H1 (cell line): ENCODE data around the gene IFT172. TPM values are rescaled to one million over a fixed set of nuclear protein-coding genes. Genes with fewer than 3 reads are reported as not detected.

Experiments used
- CTCF ChIA-PET: fragments of 300-600 bp; sonication (Branson Sonifier 250); formaldehyde crosslinking; loops from one replicate; lab custom pipeline; 2021; ENCODE audit not compliant: partially characterized antibody; lab: Charles Lee
- POLR2A ChIA-PET: fragments of 300-600 bp; sonication (Branson Sonifier 250); formaldehyde crosslinking; loops from one replicate; lab custom pipeline; 2021; ENCODE audit warnings: inconsistent platforms; ENCODE audit not compliant: partially characterized antibody; lab: Charles Lee
- DNase-seq, 2 experiments: peaks; one replicate each; pipeline versions ENCODE4 v3.0.0 to v3.0.0-alpha.2; 2010 to 2022; ENCODE audit warnings: low spot score in 2 of 2, low read depth in 1 of 2, mixed read lengths in 1 of 2
- FAIRE-seq: peaks from 2 replicates; lab custom pipeline; 2011; peaks lifted over from hg19 to GRCh38; lab: Jason Lieb, UNC
- H2AFZ ChIP-seq: 2 replicates; pipeline ENCODE4 v1.8.1; 2012; ENCODE audit warnings: low read length, inconsistent platforms
- H2AK5ac ChIP-seq: 2 replicates; pipeline ENCODE4 v1.6.1; 2013; ENCODE audit warnings: low read depth, low read length
- H2BK120ac ChIP-seq: replicated peaks from 2 replicates; pipeline ENCODE3; 2013; ENCODE audit warnings: low read depth, low read length, inconsistent platforms
- H2BK12ac ChIP-seq: 2 replicates; pipeline ENCODE4 v1.6.1; 2013; ENCODE audit warnings: low read depth, low read length
- H2BK15ac ChIP-seq: 2 replicates; pipeline ENCODE4 v1.6.1; 2013; ENCODE audit warnings: low read length
- H2BK20ac ChIP-seq: 2 replicates; pipeline ENCODE4 v1.6.1; 2013; ENCODE audit warnings: low read length
- H2BK5ac ChIP-seq: 2 replicates; pipeline ENCODE4 v1.6.1; 2013; ENCODE audit warnings: low read depth, low read length
- H3K14ac ChIP-seq: 2 replicates; pipeline ENCODE4 v1.6.1; 2013; ENCODE audit warnings: inconsistent platforms; ENCODE audit not compliant: insufficient read length
- H3K18ac ChIP-seq: 2 replicates; pipeline ENCODE4 v1.6.1; 2013; ENCODE audit warnings: low read length; ENCODE audit errors: extremely low read depth
- H3K23ac ChIP-seq: 2 replicates; pipeline ENCODE4 v1.6.1; 2013; ENCODE audit warnings: inconsistent platforms; ENCODE audit not compliant: insufficient read length
- H3K23me2 ChIP-seq: 2 replicates; pipeline ENCODE4 v1.6.1; 2013; ENCODE audit warnings: low read depth, low read length
- H3K27ac ChIP-seq: 2 replicates; pipeline ENCODE4 v1.6.1; 2011; ENCODE audit warnings: low read depth, low read length, inconsistent platforms
- H3K27me3 ChIP-seq, 4 experiments: replicated peaks in 1 of 4; 1 replicate in 1 of 4; 2 replicates in 3 of 4; pipeline versions ENCODE4 v1.6.1 to v1.8.1; 2011 to 2013; ENCODE audit warnings: low read length in 3 of 4, mild to moderate bottlenecking in 3 of 4, inconsistent platforms in 2 of 4, mixed read lengths in 2 of 4, moderate library complexity in 1 of 4; ENCODE audit not compliant: control insufficient read depth in 3 of 4, insufficient read depth in 3 of 4; ENCODE audit errors: extremely low read depth in 1 of 4
- H3K36me3 ChIP-seq, 4 experiments: 2 replicates each; pipeline versions ENCODE4 v1.6.1 to v1.8.1; 2011 to 2013; ENCODE audit warnings: mild to moderate bottlenecking in 4 of 4, low read length in 3 of 4, moderate library complexity in 2 of 4, control low read depth in 1 of 4, inconsistent platforms in 1 of 4; ENCODE audit not compliant: insufficient read depth in 4 of 4, control insufficient read depth in 2 of 4
- H3K4ac ChIP-seq: replicated peaks from 2 replicates; pipeline ENCODE3; 2013; ENCODE audit warnings: low read length, low read depth, mixed read lengths, inconsistent platforms; ENCODE audit not compliant: insufficient read length
- H3K4me1 ChIP-seq, 4 experiments: replicated peaks in 1 of 4; 1 replicate in 1 of 4; 2 replicates in 3 of 4; pipeline versions ENCODE4 v1.6.1 to v1.8.1; 2011 to 2013; ENCODE audit warnings: low read length in 3 of 4, inconsistent platforms in 2 of 4, mixed read lengths in 1 of 4; ENCODE audit not compliant: insufficient read depth in 4 of 4, control insufficient read depth in 3 of 4
- H3K4me2 ChIP-seq, 2 experiments: 2 replicates each; pipeline versions ENCODE4 v1.6.1 to v1.8.1; 2011 to 2013; ENCODE audit warnings: low read depth in 2 of 2, low read length in 2 of 2, control low read depth in 1 of 2, inconsistent platforms in 1 of 2, mild to moderate bottlenecking in 1 of 2; ENCODE audit not compliant: insufficient read depth in 1 of 2
- H3K4me3 ChIP-seq, 4 experiments: fragments of 200-600, 300-600 bp in 1 of 4; sonication (generic), shearing (Covaris generic), sonication (Bioruptor Twin) in 1 of 4; 2 replicates each; pipeline versions ENCODE4 v1.5.1 to v1.8.1; 2011 to 2016; ENCODE audit warnings: low read length in 4 of 4, low read depth in 3 of 4, control low read depth in 2 of 4, inconsistent platforms in 2 of 4, mild to moderate bottlenecking in 2 of 4, mixed read lengths in 1 of 4, moderate library complexity in 1 of 4; ENCODE audit not compliant: insufficient read depth in 2 of 4; ENCODE audit errors: extremely low read depth in 1 of 4
- H3K56ac ChIP-seq: replicated peaks from 2 replicates; pipeline ENCODE3; 2013; ENCODE audit warnings: low read depth, mild to moderate bottlenecking, mixed read lengths, low read length, inconsistent platforms; ENCODE audit not compliant: insufficient read length
- H3K79me1 ChIP-seq: 2 replicates; pipeline ENCODE4 v1.6.1; 2013; ENCODE audit warnings: low read depth, low read length, control low read depth
- H3K79me2 ChIP-seq, 2 experiments: 2 replicates each; pipeline versions ENCODE4 v1.6.1 to v1.8.1; 2012 to 2013; ENCODE audit warnings: low read length in 2 of 2, mild to moderate bottlenecking in 2 of 2, inconsistent platforms in 1 of 2; ENCODE audit not compliant: insufficient read depth in 2 of 2, control insufficient read depth in 1 of 2
- H3K9ac ChIP-seq, 4 experiments: replicated peaks in 1 of 4; 1 replicate in 1 of 4; 2 replicates in 3 of 4; pipeline versions ENCODE4 v1.6.1 to v1.8.1; 2011 to 2013; ENCODE audit warnings: low read depth in 3 of 4, low read length in 3 of 4, control low read depth in 2 of 4, mild to moderate bottlenecking in 2 of 4, moderate library complexity in 2 of 4, inconsistent platforms in 1 of 4; ENCODE audit errors: extremely low read depth in 1 of 4
- H3K9me3 ChIP-seq, 2 experiments: 2 replicates each; pipeline versions ENCODE4 v1.6.1 to v1.8.1; 2012 to 2013; ENCODE audit warnings: mild to moderate bottlenecking in 2 of 2, moderate library complexity in 2 of 2, control low read depth in 1 of 2, inconsistent platforms in 1 of 2, low read depth in 1 of 2, low read length in 1 of 2, mixed read lengths in 1 of 2; ENCODE audit not compliant: insufficient read depth in 2 of 2
- H4K20me1 ChIP-seq, 2 experiments: replicated peaks in 1 of 2; 2 replicates each; pipeline versions ENCODE3 to v1.8.1; 2011 to 2013; ENCODE audit warnings: inconsistent platforms in 2 of 2, low read length in 2 of 2, mild to moderate bottlenecking in 1 of 2; ENCODE audit not compliant: insufficient read depth in 2 of 2, control insufficient read depth in 1 of 2
- H4K5ac ChIP-seq: 2 replicates; pipeline ENCODE4 v1.6.1; 2013; ENCODE audit warnings: low read length, low read depth, mixed read lengths, inconsistent platforms; ENCODE audit not compliant: insufficient read length
- H4K8ac ChIP-seq: 2 replicates; pipeline ENCODE4 v1.8.0; 2013; ENCODE audit warnings: mild to moderate bottlenecking, moderate library complexity, low read length, inconsistent platforms; ENCODE audit not compliant: insufficient read depth; ENCODE audit errors: extremely low read depth
- H4K91ac ChIP-seq: replicated peaks from 2 replicates; pipeline ENCODE3; 2013; ENCODE audit warnings: low read length, mixed read lengths, inconsistent platforms; ENCODE audit not compliant: insufficient read length
- POLR2AphosphoS5 ChIP-seq: IDR thresholded peaks from 2 replicates; pipeline ENCODE4 v1.6.1; 2011; ENCODE audit warnings: low read depth, low read length
- SIX5 ChIP-seq: IDR thresholded peaks from 2 replicates; pipeline ENCODE4 v1.6.1; 2011; ENCODE audit warnings: mild to moderate bottlenecking, low read depth, low read length
- TAF1 ChIP-seq: IDR thresholded peaks from 2 replicates; pipeline ENCODE4 v1.6.1; 2011; ENCODE audit warnings: mild to moderate bottlenecking, low read depth, low read length
- WGBS, 2 experiments: shearing (Covaris generic) in 1 of 2; methylation state at CpG; one replicate each; pipeline versions ENCODE4 v1.1.6 to v1.1.7; 2013 to 2015; ENCODE audit warnings: low lambda C conversion rate in 2 of 2, mixed read lengths in 2 of 2, inconsistent platforms in 1 of 2, low coverage in 1 of 2, missing lambda C conversion rate in 1 of 2; ENCODE audit not compliant: insufficient replicate concordance in 2 of 2, insufficient coverage in 1 of 2, insufficient read length in 1 of 2; ENCODE audit errors: extremely low coverage in 1 of 2, missing lambda C conversion rate in 1 of 2; 5-methylcytosine and 5-hydroxymethylcytosine counted together
- polyA plus RNA-seq, 7 experiments: library from polyadenylated mRNA; depleted of rRNA in 3 of 7; stranded (reverse) in 5 of 7; unstranded in 2 of 7; fragments of >200 nt in 5 of 7; fragments of 200-250 nt in 2 of 7; gene quantifications; 1 replicate in 5 of 7; 2 replicates in 1 of 7; 4 replicates in 1 of 7; pipeline versions ENCODE4 v1.2.1 to v1.2.3, GENCODE V29; 2011 to 2013; ENCODE audit warnings: missing spikeins in 2 of 7, mixed read lengths in 2 of 7
- total RNA-seq: library from RNA; stranded (reverse); fragmentation: NEBNext Ultra II Directional; extraction: Animal tissue kit (Norgen Biotek cat#: 25700); gene quantifications from 2 replicates; pipeline ENCODE4 v1.2.1, GENCODE V29; 2021

IFT172 gene
- total and polyA plus RNA-seq, 2 of the 8 experiments (the other 6 are each of a cell fraction or from before 2014, with no cell fraction given): 13.5 to 14.0 TPM

- Histone ChIP-seq H2AFZ (no peak overlapping the region; the same call in 1 of the 2 replicates), H3K56ac (no peak overlapping the region), H3K4me2 (peak overlapping the region; percentile 84 to 89), H3K27ac (no peak overlapping the region), H3K4me1 (peaks cover 0 to 14% (median 8%) of the 10 kb centered on the region in 4 experiments; a peak in 5 of 7 replicates), H3K36me3 (peaks cover 8 to 35% (median 18%) of the 10 kb centered on the region in 4 experiments; a peak in 7 of 8 replicates), H3K79me1 (no peaks in the 10 kb centered on the region; the same call in 1 of the 2 replicates), H4K5ac (no peak overlapping the region), H3K23me2 (peaks cover 8% of the 10 kb centered on the region), H2BK12ac (0 out of 2 replicates have a peak overlapping the region, but pooled peaks have one; percentile 13), H2BK15ac (no peak overlapping the region), H4K20me1 (no peaks in the 10 kb centered on the region), H3K23ac (no peak overlapping the region), H3K4me3 (peak overlapping the region; percentile 49 to 76 (median 63)), H2BK20ac (no peak overlapping the region), H2BK5ac (no peak overlapping the region), H3K18ac (no peak overlapping the region; the same call in 1 of the 2 replicates), H3K4ac (no peak overlapping the region), H3K9me3 (no peaks in the 10 kb centered on the region), H3K14ac (no peak overlapping the region), H2AK5ac (no peak overlapping the region), H4K91ac (peak overlapping the region; percentile 11), H3K9ac (peak overlapping the region in 3 of 4 experiments; percentile 44 to 61 (median 54); a peak in 4 of 7 replicates), H4K8ac (peak overlapping the region; percentile 68; the same call in 1 of the 2 replicates), H3K27me3 (no peaks in the 10 kb centered on the region), H3K79me2 (no peaks in the 10 kb centered on the region), H2BK120ac (no peak overlapping the region)
- CTCF ChIA-PET: interaction anchor here (0.8 to 1.5 kb wide), 4 partner anchors 11 to 178 kb away, joined by 3 to 6 read pairs (median 3); no protein-coding TSS in a partner anchor
- no peak for FAIRE-seq
- DNase-seq: peak in 1 of 2 experiments; percentile 49
- no peak for TF ChIP-seq SIX5
- TF ChIP-seq TAF1: 0 out of 2 replicates have a peak, but pooled peaks have one; percentile 1
- peak; percentile 10; the same call in 1 of the 2 replicates for TF ChIP-seq POLR2AphosphoS5
- POLR2A ChIA-PET: interaction anchor here (0.8 to 1.3 kb wide), 6 partner anchors 14 to 181 kb away, joined by 3 to 5 read pairs (median 4); partner anchors contain the start of genes NRBP1, PPM1G and ZNF513
- WGBS, 2 experiments: 73% methylated on average over 6 of the region's 6 CpGs; no CpG with 5 or more reads in 1 of the 2 experiments
Observed at GRCh38 chr2:27442920-27443282, 46.6 kb downstream of the IFT172 start.
